Common myeloid progenitor, CD34-positive (primary cell): ENCODE measurements around the gene DMAP1.

Experiments used
- CTCF ChIA-PET: fragments of 350-600 bp; sonication (Branson Sonifier 250); formaldehyde crosslinking; loops from one replicate; lab custom pipeline; 2021; ENCODE audit warnings: antibody characterized with exemption; lab: Charles Lee
- POLR2A ChIA-PET: fragments of 350-600 bp; sonication (Branson Sonifier 250); formaldehyde crosslinking; loops from one replicate; lab custom pipeline; 2021; ENCODE audit warnings: antibody characterized with exemption; lab: Charles Lee
- DNase-seq, 3 donors: peaks; one replicate each; pipeline versions ENCODE4 v3.0.0 to v3.0.0-alpha.2; 2013
- H3K27ac ChIP-seq, 2 experiments: 1 replicate in 1 of 2; 2 replicates in 1 of 2; pipeline ENCODE4 v1.7.0; 2013; ENCODE audit warnings: inconsistent platforms in 2 of 2, low read length in 2 of 2, mild to moderate bottlenecking in 2 of 2, low read depth in 1 of 2, moderate library complexity in 1 of 2; ENCODE audit not compliant: severe bottlenecking in 2 of 2, insufficient read depth in 1 of 2, poor library complexity in 1 of 2
- H3K27me3 ChIP-seq, 5 experiments: replicated peaks in 2 of 5; 1 replicate in 3 of 5; 2 replicates in 2 of 5; pipeline versions ENCODE4 v1.6.1 to v1.7.0; 2013; ENCODE audit warnings: low read length in 4 of 5, mild to moderate bottlenecking in 2 of 5, moderate library complexity in 2 of 5, inconsistent platforms in 1 of 5; ENCODE audit not compliant: insufficient read depth in 5 of 5, control insufficient read depth in 4 of 5
- H3K36me3 ChIP-seq, 4 experiments: 1 replicate in 2 of 4; 2 replicates in 2 of 4; pipeline versions ENCODE4 v1.6.1 to v1.7.0; 2013; ENCODE audit warnings: low read length in 3 of 4, control low read depth in 1 of 4, mild to moderate bottlenecking in 1 of 4; ENCODE audit not compliant: control insufficient read depth in 4 of 4, insufficient read depth in 4 of 4
- H3K4me1 ChIP-seq, 4 experiments: 1 replicate in 3 of 4; 2 replicates in 1 of 4; pipeline versions ENCODE4 v1.6.1 to v1.7.1; 2013; ENCODE audit warnings: low read length in 3 of 4, mild to moderate bottlenecking in 3 of 4, control low read depth in 1 of 4, inconsistent platforms in 1 of 4, moderate library complexity in 1 of 4; ENCODE audit not compliant: control insufficient read depth in 4 of 4, insufficient read depth in 4 of 4; ENCODE audit errors: control extremely low read depth in 1 of 4
- H3K4me3 ChIP-seq, 7 experiments: 1 replicate in 4 of 7; 2 replicates in 3 of 7; pipeline versions ENCODE4 v1.5.1 to v1.7.0; 2013; ENCODE audit warnings: mild to moderate bottlenecking in 7 of 7, low read length in 6 of 7, moderate library complexity in 6 of 7, inconsistent platforms in 2 of 7, low read depth in 2 of 7, control low read depth in 1 of 7; ENCODE audit not compliant: insufficient read depth in 4 of 7, control insufficient read depth in 1 of 7; ENCODE audit errors: extremely low read depth in 1 of 7
- H3K9me3 ChIP-seq, 5 experiments: 1 replicate in 4 of 5; 2 replicates in 1 of 5; pipeline versions ENCODE4 v1.6.1 to v1.7.1; 2013; ENCODE audit warnings: low read length in 4 of 5, mild to moderate bottlenecking in 2 of 5, inconsistent platforms in 1 of 5, low read depth in 1 of 5, moderate library complexity in 1 of 5; ENCODE audit not compliant: control insufficient read depth in 4 of 5, insufficient read depth in 2 of 5; ENCODE audit errors: control extremely low read depth in 1 of 5
- WGBS: methylation state at CpG from one replicate; pipeline ENCODE4 v1.1.5; 2013; ENCODE audit not compliant: insufficient coverage; 5-methylcytosine and 5-hydroxymethylcytosine counted together

DMAP1 gene

GRCh38 chr1:44236490-44237272, 23.4 kb downstream of the DMAP1 start:
- POLR2A ChIA-PET = no interaction called here
- H3K27me3 ChIP-seq = no peaks in the 10 kb centered on the region
- H3K4me1 ChIP-seq = peaks cover 0 to 28% (median 25%) of the 10 kb centered on the region in 4 experiments
- H3K4me3 ChIP-seq = no peak overlapping the region
- no peaks in the 10 kb centered on the region for H3K9me3 ChIP-seq
- WGBS = 86% methylated on average over 8 of the region's 8 CpGs
- DNase-seq = no peak
- CTCF ChIA-PET = interaction anchor here (1.0 to 10.0 kb wide), 5 partner anchors 10 to 419 kb away, joined by 3 to 140 read pairs (median 3); no protein-coding TSS in a partner anchor
- peaks cover 0 to 22% (median 9%) of the 10 kb centered on the region in 4 experiments for H3K36me3 ChIP-seq
- H3K27ac ChIP-seq = no peak overlapping the region

GRCh38 chr1:44237721-44238457, 24.6 kb downstream of the DMAP1 start:
- no peak overlapping the region for H3K27ac ChIP-seq
- H3K4me1 ChIP-seq = peaks cover 0 to 28% (median 25%) of the 10 kb centered on the region in 4 experiments
- 39% methylated on average over 23 of the region's 33 CpGs for WGBS
- no peaks in the 10 kb centered on the region for H3K9me3 ChIP-seq
- H3K27me3 ChIP-seq = no peaks in the 10 kb centered on the region
- H3K4me3 ChIP-seq = peak overlapping the region in 3 of 7 experiments; percentile 35 to 60 (median 48)
- peak; percentile 82 to 92 (median 91) for DNase-seq
- peaks cover 0 to 18% (median 2%) of the 10 kb centered on the region in 4 experiments for H3K36me3 ChIP-seq
- ChIA-PET CTCF (interaction anchor here (0.9 to 10.0 kb wide), 6 partner anchors 12 to 57 kb away, joined by 3 to 140 read pairs (median 4); no protein-coding TSS in a partner anchor), POLR2A (no interaction called here)

- no peak overlapping the region for H3K4me3 ChIP-seq
- WGBS = no CpG with 5 or more reads among the region's 4 CpGs
- CTCF ChIA-PET = interaction anchor here (0.6 to 10.0 kb wide), 6 partner anchors 12 to 532 kb away, joined by 3 to 140 read pairs (median 3); no protein-coding TSS in a partner anchor
- H3K27me3 ChIP-seq = no peaks in the 10 kb centered on the region
- no peak overlapping the region for H3K27ac ChIP-seq
- H3K4me1 ChIP-seq = peaks cover 0 to 28% (median 25%) of the 10 kb centered on the region in 4 experiments
- H3K36me3 ChIP-seq = peaks cover 0 to 23% (median 7%) of the 10 kb centered on the region in 4 experiments
- no peak for DNase-seq
- POLR2A ChIA-PET = no interaction called here
- H3K9me3 ChIP-seq = no peaks in the 10 kb centered on the region
Measured at GRCh38 chr1:44238660-44239059, 25.4 kb downstream of the DMAP1 start.

- Histone ChIP-seq H3K27me3 (no peaks in the 10 kb centered on the region), H3K4me3 (no peak overlapping the region), H3K9me3 (no peaks in the 10 kb centered on the region), H3K36me3 (peaks cover 0 to 30% (median 10%) of the 10 kb centered on the region in 4 experiments), H3K27ac (no peak overlapping the region), H3K4me1 (peaks cover 0 to 28% (median 25%) of the 10 kb centered on the region in 4 experiments)
- DNase-seq = peak in 1 of 3 donors; percentile 38
- 32% methylated on average over 4 of the region's 8 CpGs for WGBS
- POLR2A ChIA-PET = no interaction called here
- CTCF ChIA-PET = interaction anchor here (0.9 to 10.0 kb wide), 8 partner anchors 11 to 377 kb away, joined by 3 to 140 read pairs (median 3); partner anchors contain the start of gene DMAP1
Measured at GRCh38 chr1:44239331-44239960, 26.2 kb downstream of the DMAP1 start.

- Histone ChIP-seq H3K36me3 (peaks cover 0 to 32% (median 11%) of the 10 kb centered on the region in 4 experiments), H3K27ac (no peak overlapping the region), H3K4me1 (peaks cover 0 to 28% (median 25%) of the 10 kb centered on the region in 4 experiments), H3K9me3 (no peaks in the 10 kb centered on the region), H3K27me3 (no peaks in the 10 kb centered on the region), H3K4me3 (no peak overlapping the region)
- DNase-seq = no peak
- ChIA-PET CTCF (interaction anchor here (0.9 to 10.0 kb wide), 9 partner anchors 10 to 376 kb away, joined by 3 to 140 read pairs (median 3); partner anchors contain the start of gene DMAP1), POLR2A (no interaction called here)
- 93% methylated on average over 2 of the region's 3 CpGs for WGBS
Measured at GRCh38 chr1:44239961-44240371, 26.7 kb downstream of the DMAP1 start.

GRCh38 chr1:44240802-44241671, 27.8 kb downstream of the DMAP1 start:
- POLR2A ChIA-PET = no interaction called here
- CTCF ChIA-PET = interaction anchor here (1.2 to 10.0 kb wide), 5 partner anchors 12 to 54 kb away, joined by 3 to 140 read pairs (median 3); partner anchors contain the start of gene DMAP1
- Histone ChIP-seq H3K4me1 (peaks cover 0 to 28% (median 25%) of the 10 kb centered on the region in 4 experiments), H3K4me3 (no peak overlapping the region), H3K27ac (no peak overlapping the region), H3K9me3 (no peaks in the 10 kb centered on the region), H3K27me3 (no peaks in the 10 kb centered on the region), H3K36me3 (peaks cover 0 to 36% (median 15%) of the 10 kb centered on the region in 4 experiments)
- WGBS = 100% methylated on average over 6 of the region's 9 CpGs
- DNase-seq = no peak
